ENCODE data around the gene NPB.

NPB gene

DNA sequence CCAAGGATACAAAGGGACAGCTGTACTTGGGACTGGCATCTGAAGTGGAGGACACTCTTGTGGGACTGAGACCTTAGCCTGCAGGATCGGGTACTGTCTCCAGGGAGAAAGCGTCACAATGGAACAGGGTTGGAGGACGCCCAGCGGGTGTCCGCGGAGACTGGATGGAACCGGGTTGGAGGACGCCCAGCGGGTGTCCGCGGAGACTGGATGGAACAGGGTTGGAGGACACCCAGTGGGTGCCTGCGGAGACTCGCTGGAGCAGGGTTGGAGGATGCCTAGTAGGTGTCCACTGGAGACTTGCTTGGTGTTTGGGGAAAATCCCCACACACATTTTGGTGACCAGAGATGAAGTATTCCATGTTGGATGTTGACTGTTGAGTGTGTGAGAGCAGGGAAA, 45.2 kb downstream of the NPB start, which contains the start of gene MYADML2:
Gene MYADML2 (minus strand): TSS at position 45 of the 400 bp plus-strand sequence. CDS start 5,492 bp downstream, outside the sequence.
- no peak for DNase-seq

DNA sequence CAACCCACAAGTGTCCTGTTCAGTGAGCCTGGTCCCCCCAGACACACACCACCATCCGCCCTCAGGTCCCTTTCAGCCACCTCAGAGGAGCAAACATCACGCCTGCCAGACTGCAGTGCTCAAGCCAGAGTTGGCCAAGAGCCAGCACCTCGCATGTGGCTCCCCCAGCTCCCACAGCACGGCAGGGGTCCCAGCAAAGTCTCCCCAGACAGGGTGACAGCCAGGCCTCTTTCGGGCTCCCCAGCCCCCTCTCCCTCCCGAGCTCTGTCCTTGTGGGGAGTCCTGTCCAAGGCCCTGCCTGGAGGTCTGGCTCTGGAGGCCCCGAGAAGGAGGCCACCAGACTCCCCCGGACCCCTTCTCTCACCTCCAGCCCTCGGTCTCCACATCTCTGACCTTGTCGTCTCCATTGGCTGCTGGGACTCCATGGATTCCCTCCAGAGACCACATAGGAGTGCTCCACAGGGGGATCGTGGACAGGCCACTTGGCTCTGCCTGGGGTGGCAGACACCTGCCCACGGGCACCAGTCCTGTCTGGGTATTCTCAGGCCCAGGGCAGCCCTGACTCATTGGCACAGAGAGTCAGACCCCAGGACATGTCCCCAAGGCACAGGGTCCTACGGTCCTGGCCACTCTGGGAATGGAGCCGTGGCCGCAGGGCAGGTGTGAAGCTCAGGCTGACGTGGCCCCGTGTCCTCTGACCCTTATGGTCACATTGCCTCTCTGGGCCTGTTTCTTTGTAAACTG, 46.8 kb downstream of the NPB start:
- no peak for DNase-seq

DNA sequence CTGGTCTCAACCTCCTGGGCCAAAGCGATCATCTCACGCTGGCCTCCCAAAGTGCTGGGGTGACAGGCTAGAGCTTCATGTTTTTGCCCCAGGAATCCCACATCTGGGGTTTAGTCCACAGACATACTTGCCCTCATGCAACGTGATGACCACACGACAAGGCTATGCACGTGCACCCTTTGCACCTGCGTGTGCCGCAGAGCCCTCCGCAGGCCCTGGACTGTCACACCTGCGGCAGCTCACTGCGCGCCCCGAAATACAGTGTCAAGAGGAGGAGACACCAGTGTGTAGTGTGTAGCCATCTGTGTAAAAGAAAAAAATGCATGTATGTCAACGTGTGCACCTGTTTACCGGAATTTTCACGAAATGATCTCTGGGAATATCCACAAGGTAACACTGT, 48.5 kb downstream of the NPB start:
- DNase-seq = no peak

DNA sequence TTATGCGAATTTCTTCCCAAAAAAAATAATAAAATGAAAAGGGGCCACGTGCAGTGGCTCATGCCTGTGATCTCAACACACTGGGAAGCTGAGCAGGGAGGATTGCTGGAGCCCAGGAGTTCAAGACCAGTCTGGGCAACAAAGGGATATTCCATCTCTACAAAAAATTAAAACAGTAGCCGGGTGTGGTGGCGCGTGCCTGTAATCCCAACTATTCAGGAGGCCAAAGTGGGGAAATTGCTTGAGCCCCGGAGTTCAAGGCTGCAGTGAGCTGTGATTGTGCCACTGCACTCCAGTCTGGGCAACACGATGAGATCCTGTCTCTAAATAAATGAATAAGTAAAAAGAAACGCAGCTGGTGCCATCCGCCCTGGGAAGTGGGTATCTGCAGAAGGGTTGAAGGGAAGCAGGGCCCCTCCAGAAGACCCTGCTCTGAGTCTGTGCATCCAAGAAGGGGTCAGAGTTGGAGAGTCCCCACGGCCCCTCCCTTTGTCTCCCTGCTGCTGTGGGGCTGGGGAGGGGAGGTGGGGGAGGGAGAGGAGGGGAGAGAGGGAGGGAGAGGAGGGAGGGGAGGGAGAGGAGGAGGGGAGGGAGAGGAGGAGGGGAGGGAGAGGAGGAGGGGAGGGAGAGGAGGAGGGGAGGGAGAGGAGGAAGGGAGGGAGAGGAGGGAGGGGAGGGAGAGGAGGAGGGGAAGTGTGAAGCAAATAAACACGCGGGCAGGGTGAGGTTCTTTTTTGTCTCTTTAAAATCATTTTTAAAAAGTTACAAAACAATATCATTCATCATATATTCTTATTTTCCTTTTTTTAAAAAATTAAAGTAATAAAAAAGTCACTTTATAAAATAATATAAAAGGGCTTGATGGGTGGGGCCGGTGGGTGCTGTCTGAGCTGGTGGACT, 50.0 kb downstream of the NPB start:
- no peak for DNase-seq

Data from CD4-positive, alpha-beta T cell treated with Interleukin-4 for 4 hours (primary cell).